CD14-positive monocyte (primary cell): Measurements from ENCODE around the gene ME2. TPM values are rescaled to one million over a fixed set of nuclear protein-coding genes. Genes with fewer than 3 reads are reported as not detected.

Source experiments
- DNase-seq, 3 donors: peaks; one replicate each; pipeline ENCODE4 v3.0.0-alpha.2; 2011 to 2022
- H2AFZ ChIP-seq: 2 replicates; pipeline ENCODE4 v1.6.0; 2012; ENCODE audit warnings: mild to moderate bottlenecking, low read depth, low read length, inconsistent platforms; ENCODE audit not compliant: insufficient read depth, poor library complexity, severe bottlenecking
- H3K27ac ChIP-seq, 2 donors: 1 replicate in 1 of 2; 2 replicates in 1 of 2; pipeline ENCODE4 v1.5.1; 2012 to 2013; ENCODE audit warnings: low read length in 2 of 2, control low read depth in 1 of 2, inconsistent platforms in 1 of 2, low read depth in 1 of 2, mild to moderate bottlenecking in 1 of 2
- H3K27me3 ChIP-seq, 2 donors: one replicate each; pipeline versions ENCODE4 v1.6.0 to v1.6.1; 2011 to 2013; ENCODE audit warnings: low read length in 2 of 2; ENCODE audit not compliant: control insufficient read depth in 2 of 2, insufficient read depth in 2 of 2
- H3K36me3 ChIP-seq, 2 donors: replicated peaks in 1 of 2; 1 replicate in 1 of 2; 2 replicates in 1 of 2; pipeline versions ENCODE4 v1.5.1 to v1.6.1; 2012 to 2013; ENCODE audit warnings: low read length in 2 of 2, control low read depth in 1 of 2, inconsistent platforms in 1 of 2, mild to moderate bottlenecking in 1 of 2; ENCODE audit not compliant: insufficient read depth in 2 of 2, control insufficient read depth in 1 of 2
- H3K4me1 ChIP-seq, 2 donors: 1 replicate in 1 of 2; 2 replicates in 1 of 2; pipeline versions ENCODE4 v1.5.1 to v1.6.1; 2012 to 2013; ENCODE audit warnings: low read length in 2 of 2, control low read depth in 1 of 2, inconsistent platforms in 1 of 2, mild to moderate bottlenecking in 1 of 2, moderate library complexity in 1 of 2; ENCODE audit not compliant: insufficient read depth in 2 of 2, control insufficient read depth in 1 of 2
- H3K4me2 ChIP-seq: replicated peaks from 2 replicates; pipeline ENCODE3; 2012; ENCODE audit warnings: low read length, moderate library complexity, mild to moderate bottlenecking; ENCODE audit not compliant: poor library complexity, severe bottlenecking; ENCODE audit errors: extremely low read depth
- H3K4me3 ChIP-seq, 3 experiments: fragments of 200-600 bp in 1 of 3; sonication (generic) in 1 of 3; replicated peaks in 1 of 3; 1 replicate in 2 of 3; 2 replicates in 1 of 3; pipeline ENCODE4 v1.5.1; 2011 to 2013; ENCODE audit warnings: low read length in 3 of 3, mild to moderate bottlenecking in 3 of 3, control low read depth in 2 of 3, low read depth in 2 of 3, inconsistent platforms in 1 of 3, moderate library complexity in 1 of 3
- H3K79me2 ChIP-seq: 2 replicates; pipeline ENCODE4 v1.6.0; 2012; ENCODE audit warnings: mild to moderate bottlenecking, control low read depth, inconsistent platforms, low read length, moderate library complexity; ENCODE audit not compliant: insufficient read depth
- H3K9ac ChIP-seq: 2 replicates; pipeline ENCODE4 v1.6.0; 2017; ENCODE audit warnings: low read length, mild to moderate bottlenecking; ENCODE audit not compliant: insufficient read depth, poor library complexity, severe bottlenecking
- H3K9me3 ChIP-seq, 2 donors: replicated peaks in 1 of 2; 1 replicate in 1 of 2; 2 replicates in 1 of 2; pipeline versions ENCODE4 v1.5.1 to v1.6.1; 2012 to 2013; ENCODE audit warnings: low read length in 2 of 2, control low read depth in 1 of 2; ENCODE audit not compliant: control insufficient read depth in 1 of 2, insufficient read depth in 1 of 2
- H4K20me1 ChIP-seq: 2 replicates; pipeline ENCODE4 v1.6.0; 2012; ENCODE audit warnings: mild to moderate bottlenecking, low read length, control low read depth, moderate library complexity; ENCODE audit not compliant: insufficient read depth
- H3K27ac Mint-ChIP-seq, 7 donors: one replicate each; pipeline ENCODE4 v1.8.0; 2020; ENCODE audit warnings: mild to moderate bottlenecking in 7 of 7, mixed read lengths in 7 of 7, moderate library complexity in 6 of 7, inconsistent platforms in 2 of 7
- H3K27me3 Mint-ChIP-seq, 3 donors: one replicate each; pipeline ENCODE4 v1.8.0; 2021 to 2022; ENCODE audit warnings: low read depth in 3 of 3, mild to moderate bottlenecking in 3 of 3, mixed read lengths in 3 of 3, moderate library complexity in 3 of 3, inconsistent platforms in 1 of 3
- H3K36me3 Mint-ChIP-seq, 2 donors: one replicate each; pipeline ENCODE4 v1.8.0; 2020; ENCODE audit warnings: mixed read lengths in 2 of 2, inconsistent platforms in 1 of 2, mild to moderate bottlenecking in 1 of 2
- H3K4me1 Mint-ChIP-seq: one replicate; pipeline ENCODE4 v1.8.0; 2020; ENCODE audit warnings: mild to moderate bottlenecking, mixed read lengths
- H3K4me3 Mint-ChIP-seq, 2 donors: one replicate each; pipeline ENCODE4 v1.8.0; 2020; ENCODE audit warnings: mild to moderate bottlenecking in 2 of 2, mixed read lengths in 2 of 2, moderate library complexity in 1 of 2
- H3K9me3 Mint-ChIP-seq, 7 donors: one replicate each; pipeline ENCODE4 v1.8.0; 2020 to 2022; ENCODE audit warnings: mixed read lengths in 7 of 7, mild to moderate bottlenecking in 6 of 7, moderate library complexity in 6 of 7, inconsistent platforms in 2 of 7
- CTCF ChIP-seq: fragments of 200-600 bp; IDR thresholded peaks from one replicate; pipeline ENCODE4 v1.8.0; 2022; ENCODE audit warnings: antibody characterized with exemption, mild to moderate bottlenecking
- WGBS: methylation state at CpG from one replicate; pipeline ENCODE4 v1.1.5; 2013; ENCODE audit warnings: missing lambda C conversion rate; ENCODE audit not compliant: insufficient coverage; 5-methylcytosine and 5-hydroxymethylcytosine counted together
- intact Hi-C, 2 donors: fragments of 100-400 bp; cut with micrococcal nuclease; formaldehyde crosslinking; loops; one replicate each; pipeline versions ENCODE4 v1.15.0 to v1.15.1; 2023
- polyA plus RNA-seq, 3 donors: library from polyadenylated mRNA; depleted of rRNA in 1 of 3; unstranded in 2 of 3; stranded (reverse) in 1 of 3; fragments of 300-500 nt in 2 of 3; fragments of >200 nt in 1 of 3; fragmentation: Illumina TruSeq in 2 of 3; gene quantifications; 1 replicate in 2 of 3; 2 replicates in 1 of 3; pipeline ENCODE4 v1.2.3, GENCODE V29; 2012 to 2021

Gene ME2
- polyA plus RNA-seq, 3 donors: 48.7 to 93.8 (median 71.7) TPM

- H4K20me1 ChIP-seq: peaks cover 31% of the 10 kb centered on the region
- H3K9ac ChIP-seq: peak overlapping the region; percentile 92
- no peak for TF ChIP-seq CTCF
- peaks cover 42 to 47% of the 10 kb centered on the region in 2 donors for H3K4me1 ChIP-seq
- no peak for DNase-seq
- H3K27ac Mint-ChIP-seq: peak overlapping the region; percentile 95 to 99 (median 98)
- intact Hi-C loops: loop anchor here (5.0 to 10.0 kb wide), 3 partner anchors 40 to 157 kb away; partner anchors contain the start of genes MRO (in 2 of the 2) and SMAD4 (in 1 of the 2)
- peak overlapping the region; percentile 76 for H2AFZ ChIP-seq
- H3K27me3 ChIP-seq: no peaks in the 10 kb centered on the region
- H3K4me3 Mint-ChIP-seq: peak overlapping the region; percentile 97 to 98
- H3K4me1 Mint-ChIP-seq: peaks cover 31% of the 10 kb centered on the region
- no peaks in the 10 kb centered on the region for H3K9me3 Mint-ChIP-seq
- H3K79me2 ChIP-seq: peaks cover 38% of the 10 kb centered on the region
- H3K27ac ChIP-seq: peak overlapping the region; percentile 95 to 97
- peak overlapping the region; percentile 84 for H3K4me2 ChIP-seq
- peak overlapping the region; percentile 80 to 94 (median 84) for H3K4me3 ChIP-seq
- no peaks in the 10 kb centered on the region for H3K36me3 Mint-ChIP-seq
- no peaks in the 10 kb centered on the region for H3K36me3 ChIP-seq
- WGBS: no CpG with 5 or more reads among the region's 8 CpGs
- H3K9me3 ChIP-seq: no peaks in the 10 kb centered on the region
- peaks cover 0 to 2% (median 0%) of the 10 kb centered on the region in 3 donors for H3K27me3 Mint-ChIP-seq
These were observed 1.2 kb upstream of the ME2 start for GRCh38 chr18:50877545-50878265.

GRCh38 chr18:50879302-50880118 lies 592 bp downstream of the ME2 start:
- peaks cover 44% of the 10 kb centered on the region for H3K4me1 Mint-ChIP-seq
- peak overlapping the region; percentile 99 for H3K4me3 Mint-ChIP-seq
- no peaks in the 10 kb centered on the region for H3K36me3 Mint-ChIP-seq
- peak in 2 of 3 donors; percentile 17 to 31 for DNase-seq
- Histone ChIP-seq H3K79me2 (peaks cover 56% of the 10 kb centered on the region), H3K27ac (peak overlapping the region; percentile 95 to 97), H2AFZ (peak overlapping the region; percentile 76), H3K9ac (peak overlapping the region; percentile 92), H3K4me1 (peaks cover 55 to 59% of the 10 kb centered on the region in 2 donors), H3K4me2 (peak overlapping the region; percentile 84), H3K27me3 (no peaks in the 10 kb centered on the region), H4K20me1 (peaks cover 48% of the 10 kb centered on the region), H3K9me3 (no peaks in the 10 kb centered on the region), H3K4me3 (peak overlapping the region; percentile 80 to 94 (median 84)), H3K36me3 (no peaks in the 10 kb centered on the region)
- intact Hi-C loops: loop anchor here (5.0 to 10.0 kb wide), 3 partner anchors 42 to 155 kb away; partner anchors contain the start of genes MRO (in 2 of the 2) and SMAD4 (in 1 of the 2)
- peaks cover 0 to 2% (median 0%) of the 10 kb centered on the region in 3 donors for H3K27me3 Mint-ChIP-seq
- H3K9me3 Mint-ChIP-seq: no peaks in the 10 kb centered on the region
- under 1% methylated on average over 54 of the region's 61 CpGs for WGBS
- TF ChIP-seq CTCF: no peak
- peak overlapping the region; percentile 94 to 98 (median 98) for H3K27ac Mint-ChIP-seq
